Activated B cell treated with CpG ODN at 0.5 μM for 24 hours (primary cell): ENCODE measurements around the gene ZNF532. TPM values are rescaled to one million over a fixed set of nuclear protein-coding genes. Genes with fewer than 3 reads are reported as not detected.
A peak's percentile ranks its signal among the peaks of the same experiment; 100 is the strongest.

ENCODE experiments used
- ATAC-seq: fragments of 200-7000 bp; cut with Tn5 transposase; one replicate; pipeline ENCODE4 v1.10.0; 2021; ENCODE audit warnings: low read depth, mild to moderate bottlenecking, moderate library complexity
- CTCF ChIA-PET: fragments of 350-600 bp; sonication (Branson Sonifier 250); formaldehyde crosslinking; loops from one replicate; lab custom pipeline; 2021; ENCODE audit warnings: antibody characterized with exemption; lab: Charles Lee
- POLR2A ChIA-PET: fragments of 350-600 bp; sonication (Branson Sonifier 250); formaldehyde crosslinking; loops from one replicate; lab custom pipeline; 2021; ENCODE audit warnings: antibody characterized with exemption; lab: Charles Lee
- DNase-seq: peaks from one replicate; pipeline ENCODE4 v3.0.0; 2022
- H3K27ac Mint-ChIP-seq: one replicate; pipeline ENCODE4 v1.8.0; 2020; ENCODE audit warnings: mixed read lengths
- H3K27me3 Mint-ChIP-seq: one replicate; pipeline ENCODE4 v1.8.0; 2021; ENCODE audit warnings: mixed read lengths
- H3K36me3 Mint-ChIP-seq: one replicate; pipeline ENCODE4 v1.8.0; 2021; ENCODE audit warnings: low read depth, mixed read lengths
- H3K4me1 Mint-ChIP-seq: one replicate; pipeline ENCODE4 v1.8.0; 2021; ENCODE audit warnings: mixed read lengths
- H3K4me3 Mint-ChIP-seq: one replicate; pipeline ENCODE4 v1.8.0; 2020; ENCODE audit warnings: mild to moderate bottlenecking, mixed read lengths
- H3K9me3 Mint-ChIP-seq: one replicate; pipeline ENCODE4 v1.8.0; 2020; ENCODE audit warnings: mixed read lengths
- intact Hi-C: fragments of 100-400 bp; cut with micrococcal nuclease; formaldehyde crosslinking; loops from one replicate; pipeline ENCODE4 v1.15.1; 2024
- total RNA-seq: library from RNA; stranded (reverse); gene quantifications from 2 replicates; pipeline ENCODE4 v1.2.3, GENCODE V29; 2022
- TF ChIP-seq, protein P1 (sequence below): fragments of 200-600 bp; IDR thresholded peaks from one replicate; pipeline ENCODE4 v1.8.0; 2022; ENCODE audit warnings: antibody characterized with exemption, mild to moderate bottlenecking

Gene ZNF532
- total RNA-seq, 1 donor from 2014 or later: 106 TPM

DNA sequence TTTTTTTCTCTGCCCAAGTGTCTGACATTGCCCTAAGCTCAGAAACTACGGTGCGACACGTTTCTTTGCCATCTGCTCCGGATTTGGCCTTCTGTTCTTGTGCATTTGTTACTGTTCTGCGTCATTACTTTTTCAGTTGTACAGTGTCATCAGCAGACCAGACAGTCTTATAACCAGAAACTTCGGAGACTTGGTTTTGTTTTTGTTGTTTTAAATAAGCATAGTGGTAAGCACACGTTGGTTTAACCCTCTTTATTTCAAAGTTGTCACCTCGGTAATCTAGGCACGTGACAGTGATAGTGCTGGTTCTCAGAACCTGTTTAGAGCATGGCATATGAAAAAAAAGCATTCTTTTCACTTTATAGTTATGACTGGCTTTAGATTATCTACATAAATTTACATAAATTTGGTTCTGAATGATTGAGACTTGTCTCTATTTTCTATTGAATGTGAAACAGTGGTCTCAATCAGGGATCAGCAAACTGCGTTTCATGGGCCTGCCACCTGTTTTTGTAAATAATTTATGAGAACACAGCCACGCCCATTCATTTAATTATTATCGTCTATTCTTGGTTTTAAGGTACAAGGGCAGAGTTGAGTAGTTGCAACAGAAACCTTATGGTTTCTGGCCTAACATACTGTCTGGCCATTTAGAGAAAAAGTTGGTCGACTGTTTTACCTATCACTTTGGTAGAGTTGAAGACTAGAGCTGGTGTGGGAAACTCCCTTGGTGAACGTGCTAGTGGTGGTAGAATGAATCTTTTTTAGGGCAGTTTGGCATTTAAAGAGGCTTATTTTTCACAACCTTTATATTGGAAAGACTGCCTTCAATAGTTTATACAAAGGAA lies 106.5 kb downstream of the ZNF532 start:
- Mint-ChIP-seq H3K4me1 (peaks cover 97% of the 10 kb centered on the region), H3K27me3 (no peaks in the 10 kb centered on the region), H3K4me3 (peak overlapping the region; percentile 55), H3K36me3 (peaks cover 63% of the 10 kb centered on the region), H3K9me3 (no peaks in the 10 kb centered on the region), H3K27ac (peak overlapping the region; percentile 94)
- intact Hi-C loops: no loop called here
- DNase-seq (no peak), ATAC-seq (peak; percentile 70)
- TF ChIP-seq, protein P1, sequence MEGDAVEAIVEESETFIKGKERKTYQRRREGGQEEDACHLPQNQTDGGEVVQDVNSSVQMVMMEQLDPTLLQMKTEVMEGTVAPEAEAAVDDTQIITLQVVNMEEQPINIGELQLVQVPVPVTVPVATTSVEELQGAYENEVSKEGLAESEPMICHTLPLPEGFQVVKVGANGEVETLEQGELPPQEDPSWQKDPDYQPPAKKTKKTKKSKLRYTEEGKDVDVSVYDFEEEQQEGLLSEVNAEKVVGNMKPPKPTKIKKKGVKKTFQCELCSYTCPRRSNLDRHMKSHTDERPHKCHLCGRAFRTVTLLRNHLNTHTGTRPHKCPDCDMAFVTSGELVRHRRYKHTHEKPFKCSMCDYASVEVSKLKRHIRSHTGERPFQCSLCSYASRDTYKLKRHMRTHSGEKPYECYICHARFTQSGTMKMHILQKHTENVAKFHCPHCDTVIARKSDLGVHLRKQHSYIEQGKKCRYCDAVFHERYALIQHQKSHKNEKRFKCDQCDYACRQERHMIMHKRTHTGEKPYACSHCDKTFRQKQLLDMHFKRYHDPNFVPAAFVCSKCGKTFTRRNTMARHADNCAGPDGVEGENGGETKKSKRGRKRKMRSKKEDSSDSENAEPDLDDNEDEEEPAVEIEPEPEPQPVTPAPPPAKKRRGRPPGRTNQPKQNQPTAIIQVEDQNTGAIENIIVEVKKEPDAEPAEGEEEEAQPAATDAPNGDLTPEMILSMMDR: no peak
- ChIA-PET POLR2A (interaction anchor here (0.5 to 2.0 kb wide), 11 partner anchors 8 to 313 kb away, joined by 3 to 9 read pairs (median 4); partner anchors contain the start of gene ZNF532), CTCF (interaction anchor here (0.8 kb wide), 1 partner anchor 86 kb away, joined by 3 read pairs; no protein-coding TSS in a partner anchor)

DNA sequence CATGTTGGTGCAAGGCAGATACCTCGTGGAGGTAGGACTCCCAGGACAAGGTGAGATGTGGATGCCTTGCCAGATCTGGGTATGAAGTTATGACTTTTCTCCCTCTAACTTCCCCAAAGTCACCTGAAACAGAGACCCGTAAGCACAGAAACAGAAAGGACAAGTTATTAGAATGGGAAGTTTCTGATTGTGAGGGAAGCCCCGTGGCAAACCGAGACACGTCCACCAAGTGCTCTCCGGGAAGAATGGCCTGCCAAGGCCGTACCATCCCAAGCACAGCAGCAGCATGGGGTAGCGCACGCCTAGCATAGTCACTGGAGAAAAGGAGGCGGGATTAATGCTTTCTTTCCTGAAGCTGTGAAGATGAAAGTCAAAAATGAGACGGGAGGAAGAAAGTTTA lies 110.6 kb downstream of the ZNF532 start:
- CTCF ChIA-PET: interaction anchor here (1.2 to 1.7 kb wide), 2 partner anchors 12 to 13 kb away, joined by 3 to 4 read pairs; no protein-coding TSS in a partner anchor
- no peaks in the 10 kb centered on the region for H3K9me3 Mint-ChIP-seq
- intact Hi-C loops: no loop called here
- peak overlapping the region; percentile 82 for H3K4me3 Mint-ChIP-seq
- DNase-seq (no peak), ATAC-seq (peak; percentile 23)
- H3K36me3 Mint-ChIP-seq: peaks cover 57% of the 10 kb centered on the region
- H3K27me3 Mint-ChIP-seq: no peaks in the 10 kb centered on the region
- H3K27ac Mint-ChIP-seq: peak overlapping the region; percentile 97
- POLR2A ChIA-PET: interaction anchor here (0.6 to 3.8 kb wide), 5 partner anchors 10 to 111 kb away, joined by 3 to 32 read pairs (median 3); partner anchors contain the start of gene ZNF532
- TF ChIP-seq, protein P1: no peak
- peaks cover 70% of the 10 kb centered on the region for H3K4me1 Mint-ChIP-seq

DNA sequence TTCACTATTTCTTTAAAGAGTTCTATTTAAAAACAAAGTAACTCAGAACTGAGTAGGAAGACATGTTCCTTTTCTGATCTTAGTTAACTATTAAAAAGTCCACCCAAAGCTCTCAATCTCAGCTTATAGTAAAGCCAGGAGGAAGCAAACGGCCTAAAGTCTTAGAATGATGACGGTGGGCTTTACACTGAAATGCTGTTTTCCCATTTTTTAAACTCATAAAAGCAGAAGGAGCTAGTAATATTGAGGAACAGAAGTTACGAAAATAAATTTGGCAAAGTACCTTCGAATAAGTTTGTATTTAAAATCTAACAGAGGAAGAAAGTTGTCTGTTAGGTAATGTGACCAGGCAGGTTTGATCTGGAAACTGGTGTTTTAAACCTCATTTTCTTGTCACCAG lies 111.1 kb downstream of the ZNF532 start:
- TF ChIP-seq, protein P1: no peak
- Mint-ChIP-seq H3K27ac (peak overlapping the region; percentile 97), H3K4me3 (peak overlapping the region; percentile 82), H3K4me1 (peaks cover 65% of the 10 kb centered on the region), H3K27me3 (no peaks in the 10 kb centered on the region), H3K9me3 (no peaks in the 10 kb centered on the region), H3K36me3 (peaks cover 58% of the 10 kb centered on the region)
- CTCF ChIA-PET: interaction anchor here (1.2 to 1.7 kb wide), 2 partner anchors 11 to 14 kb away, joined by 3 to 4 read pairs; no protein-coding TSS in a partner anchor
- intact Hi-C loops: no loop called here
- POLR2A ChIA-PET: interaction anchor here (0.7 to 3.8 kb wide), 7 partner anchors 11 to 111 kb away, joined by 3 to 32 read pairs (median 3); partner anchors contain the start of gene ZNF532
- ATAC-seq: no peak
- DNase-seq: no peak

DNA sequence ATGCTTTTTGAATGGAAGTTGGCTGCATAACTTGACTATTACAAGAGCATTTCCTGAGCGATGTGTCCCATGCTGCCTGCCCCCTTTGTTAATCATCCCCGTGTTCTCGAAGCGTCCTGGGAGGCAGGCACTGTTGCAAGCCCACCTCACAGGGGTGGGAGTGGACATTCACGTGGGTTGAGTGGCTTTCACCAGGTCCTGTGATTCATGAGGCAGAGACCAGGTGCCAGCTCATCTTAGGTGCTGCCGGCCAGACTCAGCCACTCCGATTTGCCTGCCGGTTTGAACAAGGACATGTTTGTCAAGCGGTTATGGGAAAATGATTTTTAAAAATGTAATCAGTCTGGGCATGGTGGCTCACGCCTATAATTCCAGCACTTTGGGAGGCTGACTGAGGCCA lies 112.5 kb downstream of the ZNF532 start:
- intact Hi-C loops: no loop called here
- H3K27ac Mint-ChIP-seq: no peak overlapping the region

More for the DNA sequence above, 112.5 kb downstream of the ZNF532 start:
- no peak for ATAC-seq
- H3K36me3 Mint-ChIP-seq: peaks cover 60% of the 10 kb centered on the region
- TF ChIP-seq, protein P1: no peak
- ChIA-PET CTCF (no interaction called here), POLR2A (interaction anchor here (3.8 kb wide), 1 partner anchor 12 kb away, joined by 32 read pairs; no protein-coding TSS in a partner anchor)
- no peak overlapping the region for H3K4me3 Mint-ChIP-seq
- H3K9me3 Mint-ChIP-seq: no peaks in the 10 kb centered on the region
- H3K4me1 Mint-ChIP-seq: peaks cover 51% of the 10 kb centered on the region
- DNase-seq: no peak
- H3K27me3 Mint-ChIP-seq: no peaks in the 10 kb centered on the region
